Measurements from ENCODE around the gene CEL. TPM values are rescaled to one million over a fixed set of nuclear protein-coding genes. Genes with fewer than 3 reads are reported as not detected.
"Not testable (repeated sequence)": the region's sequence is repeated elsewhere in the genome, so short reads cannot be mapped to it uniquely, and the experiment has no call there.

Gene CEL
- total RNA-seq, 1 experiment from 2014 or later, result 0.61 TPM

- no peak overlapping the region for H3K4me3 ChIP-seq
- H3K36me3 ChIP-seq, result no peaks in the 10 kb centered on the region
Measured at GRCh38 chr9:133088756-133089155, 27.0 kb downstream of the CEL start.

GRCh38 chr9:133089271-133089671 is 27.5 kb downstream of the CEL start:
- Histone ChIP-seq H3K27ac (no peak overlapping the region), H3K4me3 (no peak overlapping the region), H3K36me3 (no peaks in the 10 kb centered on the region), H3K4me1 (replicated peaks) (no peaks in the 10 kb centered on the region), H3K9me3 (replicated peaks) (no peaks in the 10 kb centered on the region), H3K27me3 (replicated peaks) (no peaks in the 10 kb centered on the region)
- no peak for DNase-seq (ENCODE audit: low read depth in 1 of 2, low spot score in 2 of 2)

More at GRCh38 chr9:133088756-133089155, 27.0 kb downstream of the CEL start:
- Histone ChIP-seq H3K27me3 (replicated peaks) (no peaks in the 10 kb centered on the region), H3K4me1 (replicated peaks) (no peaks in the 10 kb centered on the region), H3K9me3 (replicated peaks) (no peaks in the 10 kb centered on the region), H3K27ac (no peak overlapping the region)
- DNase-seq (ENCODE audit: low read depth in 1 of 2, low spot score in 2 of 2), result no peak

DNA sequence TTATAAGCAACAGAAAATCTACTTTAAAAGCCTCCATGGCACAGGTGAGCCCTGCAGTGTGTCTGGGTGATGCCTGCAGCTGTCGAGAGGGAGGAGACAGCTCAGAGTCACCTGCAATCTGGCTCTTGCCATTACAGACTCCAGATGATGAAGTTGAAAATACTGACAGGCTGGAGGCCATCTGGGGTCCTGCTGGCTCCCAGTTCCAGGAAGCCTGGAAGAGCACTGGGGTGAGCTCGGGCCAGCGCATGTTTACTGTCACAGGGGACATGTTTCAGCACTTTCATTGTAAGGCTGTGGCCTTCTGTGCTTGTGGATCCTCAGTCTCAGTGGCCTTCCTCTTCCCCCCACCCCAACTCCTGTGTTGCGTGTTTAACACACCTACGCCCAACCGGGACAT is 28.4 kb downstream of the CEL start:
- Histone ChIP-seq H3K36me3 (no peaks in the 10 kb centered on the region), H3K9me3 (replicated peaks) (no peaks in the 10 kb centered on the region), H3K4me1 (replicated peaks) (no peaks in the 10 kb centered on the region), H3K4me3 (no peak overlapping the region), H3K27me3 (replicated peaks) (no peaks in the 10 kb centered on the region), H3K27ac (no peak overlapping the region)
- no peak for DNase-seq (ENCODE audit: low read depth in 1 of 2, low spot score in 2 of 2)

- H3K27me3 ChIP-seq (replicated peaks), result no peaks in the 10 kb centered on the region
- no peaks in the 10 kb centered on the region for H3K4me1 ChIP-seq (replicated peaks)
- H3K27ac ChIP-seq, result no peak overlapping the region
- no peaks in the 10 kb centered on the region for H3K36me3 ChIP-seq
- H3K9me3 ChIP-seq (replicated peaks), result no peaks in the 10 kb centered on the region
- H3K4me3 ChIP-seq, result no peak overlapping the region
- no peak for DNase-seq (ENCODE audit: low read depth in 1 of 2, low spot score in 2 of 2)
Measured at GRCh38 chr9:133090752-133091385, 29.1 kb downstream of the CEL start.

DNA sequence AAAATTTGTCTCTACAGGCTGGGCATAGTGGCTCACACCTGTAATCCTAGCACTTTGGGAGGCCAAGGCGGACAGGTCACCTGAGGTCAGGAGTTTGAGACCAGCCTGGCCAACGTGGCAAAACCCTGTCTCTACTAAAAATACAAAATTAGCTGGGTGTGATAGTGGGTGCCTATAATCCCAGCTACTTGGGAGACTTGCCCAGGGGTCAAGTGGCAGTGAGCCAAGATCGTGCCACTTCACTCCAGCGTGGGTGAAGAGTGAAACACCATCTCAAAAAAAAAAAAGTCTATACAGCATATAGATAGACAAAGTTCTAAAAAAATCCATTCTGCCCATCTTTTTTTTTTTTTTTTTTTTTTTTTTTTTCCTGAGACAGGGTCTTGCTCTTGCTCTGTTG is 32.6 kb downstream of the CEL start:
- H3K27me3 ChIP-seq (replicated peaks); H3K27ac ChIP-seq; DNase-seq (ENCODE audit: low read depth in 1 of 2, low spot score in 2 of 2); H3K36me3 ChIP-seq; H3K9me3 ChIP-seq (replicated peaks); H3K4me3 ChIP-seq; H3K4me1 ChIP-seq (replicated peaks): not testable (repeated sequence)

- Histone ChIP-seq H3K27ac (no peak overlapping the region), H3K36me3 (peaks cover 6% of the 10 kb centered on the region; the same call in 1 of the 2 replicates), H3K27me3 (replicated peaks) (no peaks in the 10 kb centered on the region), H3K4me3 (no peak overlapping the region), H3K4me1 (replicated peaks) (no peaks in the 10 kb centered on the region), H3K9me3 (replicated peaks) (no peaks in the 10 kb centered on the region)
- no peak for DNase-seq (ENCODE audit: low read depth in 1 of 2, low spot score in 2 of 2)
Measured at GRCh38 chr9:133094842-133095393, 33.1 kb downstream of the CEL start.

GRCh38 chr9:133098104-133098754 is 36.4 kb downstream of the CEL start:
- DNase-seq (ENCODE audit: low read depth in 1 of 2, low spot score in 2 of 2), result no peak
- Histone ChIP-seq H3K4me3 (no peak overlapping the region), H3K9me3 (replicated peaks) (no peaks in the 10 kb centered on the region), H3K27ac (no peak overlapping the region), H3K27me3 (replicated peaks) (no peaks in the 10 kb centered on the region), H3K36me3 (peaks cover 22% of the 10 kb centered on the region), H3K4me1 (replicated peaks) (no peaks in the 10 kb centered on the region)

DNA sequence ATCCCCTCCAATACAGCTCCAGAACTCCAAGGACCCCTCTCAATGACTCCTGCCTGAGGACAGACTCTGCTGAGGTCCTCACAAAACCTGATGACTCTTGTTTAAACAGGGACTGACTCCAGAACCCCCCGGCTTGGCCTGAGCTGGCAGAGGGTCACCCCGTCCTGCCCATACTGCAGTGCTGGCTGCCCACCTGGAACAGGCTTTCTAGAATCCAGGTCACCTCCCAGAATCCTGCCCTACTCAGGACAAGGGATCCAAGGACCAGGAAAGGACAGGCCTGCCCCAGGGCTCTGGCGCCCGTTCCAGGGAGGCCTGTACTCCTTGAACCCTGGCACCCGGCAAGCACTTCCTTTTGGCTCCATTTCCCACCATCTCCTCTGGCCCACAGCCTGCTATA is 37.1 kb downstream of the CEL start:
- Histone ChIP-seq H3K4me3 (no peak overlapping the region), H3K36me3 (peaks cover 22% of the 10 kb centered on the region), H3K9me3 (replicated peaks) (no peaks in the 10 kb centered on the region), H3K4me1 (replicated peaks) (no peaks in the 10 kb centered on the region), H3K27me3 (replicated peaks) (no peaks in the 10 kb centered on the region), H3K27ac (no peak overlapping the region)
- DNase-seq (ENCODE audit: low read depth in 1 of 2, low spot score in 2 of 2), result no peak

DNA sequence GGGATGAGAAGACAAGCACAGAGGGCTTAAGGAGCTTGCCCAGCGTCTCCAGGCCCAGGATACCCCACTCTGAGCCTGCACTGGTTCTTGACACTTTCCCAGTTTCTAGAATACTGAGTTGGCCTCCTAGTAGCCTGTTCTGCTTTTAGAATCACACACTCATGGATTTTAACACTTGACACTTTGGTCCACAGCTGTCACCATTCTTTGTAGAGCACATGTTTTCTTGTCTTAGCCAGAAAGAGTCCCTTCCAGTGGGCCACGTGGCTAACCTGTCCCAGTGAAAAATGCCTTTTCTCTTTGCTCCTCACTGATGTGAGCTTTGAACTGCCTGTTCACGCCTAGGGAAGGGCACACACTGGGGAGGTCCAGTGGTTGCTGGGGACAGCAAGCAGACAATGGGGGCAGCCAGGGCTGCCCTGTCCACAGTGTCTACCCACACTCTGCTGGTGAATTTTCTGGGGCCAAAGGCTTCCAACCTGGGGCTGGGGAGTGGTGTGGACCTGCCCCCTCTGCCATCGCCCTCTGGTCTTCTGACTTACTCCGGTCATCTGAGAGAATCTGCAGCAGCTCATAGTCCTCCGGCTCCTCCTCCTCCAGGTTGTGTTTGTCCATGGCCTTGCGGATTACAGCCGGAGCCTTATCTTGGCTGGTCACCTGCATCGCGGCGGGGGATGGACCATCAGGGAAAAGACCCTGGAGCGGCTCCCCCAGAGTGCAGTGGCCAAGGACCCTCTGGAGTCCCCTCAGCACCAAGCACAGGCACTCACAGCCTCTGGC is 38.1 kb downstream of the CEL start:
- no peaks in the 10 kb centered on the region for H3K4me1 ChIP-seq (replicated peaks)
- no peaks in the 10 kb centered on the region for H3K27me3 ChIP-seq (replicated peaks)
- H3K27ac ChIP-seq, result no peak overlapping the region
- no peak for DNase-seq (ENCODE audit: low read depth in 1 of 2, low spot score in 2 of 2)
- peaks cover 22% of the 10 kb centered on the region for H3K36me3 ChIP-seq
- H3K4me3 ChIP-seq, result no peak overlapping the region
- no peaks in the 10 kb centered on the region for H3K9me3 ChIP-seq (replicated peaks)

GRCh38 chr9:133100506-133101355 is 39.0 kb downstream of the CEL start:
- Histone ChIP-seq H3K27ac (no peak overlapping the region), H3K4me3 (no peak overlapping the region), H3K27me3 (replicated peaks) (no peaks in the 10 kb centered on the region), H3K36me3 (peaks cover 22% of the 10 kb centered on the region), H3K4me1 (replicated peaks) (no peaks in the 10 kb centered on the region), H3K9me3 (replicated peaks) (no peaks in the 10 kb centered on the region)
- DNase-seq (ENCODE audit: low read depth in 1 of 2, low spot score in 2 of 2), result no peak

DNA sequence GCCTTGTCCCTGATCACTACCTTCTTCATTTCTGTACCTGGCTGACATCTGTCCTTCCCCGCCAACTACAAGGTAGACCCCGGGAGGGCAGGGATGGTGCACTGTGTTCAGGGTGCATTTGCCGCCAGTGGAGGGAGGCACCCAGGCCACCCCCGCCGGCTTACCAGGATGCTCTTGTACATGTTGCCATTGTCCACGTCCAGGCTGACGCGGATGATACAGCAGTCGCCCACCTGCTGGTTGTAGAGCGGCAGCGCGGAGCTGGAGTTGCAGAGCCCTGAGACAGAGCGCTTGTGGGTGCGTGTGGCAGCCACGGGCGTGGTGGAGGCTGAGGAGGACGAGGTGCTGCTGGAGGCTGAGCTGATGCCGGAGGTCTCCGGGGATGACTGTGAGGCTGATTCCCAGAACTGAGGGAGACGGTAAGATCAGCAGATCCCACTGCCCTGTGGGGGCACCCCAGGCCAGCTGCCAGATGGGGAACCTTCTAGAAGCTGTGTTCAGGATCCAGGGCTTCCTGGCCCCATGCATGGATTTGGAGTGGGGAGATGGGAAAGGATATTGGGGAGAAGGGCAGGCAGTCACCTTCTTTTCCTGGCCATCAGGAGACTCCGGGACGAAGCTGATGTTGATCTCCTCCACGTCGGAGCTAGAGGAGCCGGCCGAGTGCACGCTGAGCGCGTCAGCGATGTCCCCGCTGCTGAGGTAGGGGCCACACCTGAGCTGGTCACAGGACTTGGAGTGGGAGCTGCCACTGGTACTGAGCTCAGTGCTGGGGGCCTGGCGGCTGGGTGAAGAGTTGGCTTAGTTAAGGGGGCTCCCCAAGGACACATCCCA is 39.8 kb downstream of the CEL start:
- Histone ChIP-seq H3K9me3 (replicated peaks) (no peaks in the 10 kb centered on the region), H3K27ac (no peak overlapping the region), H3K36me3 (peaks cover 22% of the 10 kb centered on the region), H3K4me1 (replicated peaks) (no peaks in the 10 kb centered on the region), H3K4me3 (no peak overlapping the region), H3K27me3 (replicated peaks) (no peaks in the 10 kb centered on the region)
- DNase-seq (ENCODE audit: low read depth in 1 of 2, low spot score in 2 of 2), result no peak

- Histone ChIP-seq H3K27ac (no peak overlapping the region), H3K9me3 (replicated peaks) (no peaks in the 10 kb centered on the region), H3K27me3 (replicated peaks) (no peaks in the 10 kb centered on the region), H3K36me3 (peaks cover 22% of the 10 kb centered on the region), H3K4me3 (no peak overlapping the region), H3K4me1 (replicated peaks) (no peaks in the 10 kb centered on the region)
- DNase-seq (ENCODE audit: low read depth in 1 of 2, low spot score in 2 of 2), result no peak
Measured at GRCh38 chr9:133102190-133103021, 40.6 kb downstream of the CEL start.
